HCT116 (cell line): ENCODE results near the gene KRT77. TPM values are rescaled to one million over a fixed set of nuclear protein-coding genes. Genes with fewer than 3 reads are reported as not detected.

Source experiments
- ATAC-seq: fragments of 200-7000 bp; cut with Tn5 transposase; 2 replicates; pipeline ENCODE4 v1.9.1; 2020; ENCODE audit warnings: mild to moderate bottlenecking, moderate library complexity
- BruUV-seq: library from RNA; stranded (reverse); fragments of 400-500 nt; replicated peaks from 2 replicates; lab custom pipeline; 2021; lab: Mats Ljungman, UMichigan
- CTCF ChIA-PET: fragments of 300-600 bp; sonication (Branson Sonifier 250); formaldehyde crosslinking; loops from one replicate; lab custom pipeline; 2021; ENCODE audit warnings: antibody characterized with exemption; lab: Charles Lee
- POLR2A ChIA-PET: fragments of 300-600, 350-600 bp; sonication (Branson Sonifier 250); formaldehyde crosslinking; loops from one replicate; lab custom pipeline; 2021; ENCODE audit warnings: antibody characterized with exemption; lab: Charles Lee
- RAD21 ChIA-PET, 2 experiments: fragments of 300-600 bp; sonication (Branson Sonifier 250); formaldehyde crosslinking; loops; one replicate each; lab custom pipeline; 2023; ENCODE audit warnings: low total read pairs in 2 of 2; ENCODE audit not compliant: uncharacterized antibody in 2 of 2, unreplicated experiment in 2 of 2, low non-redundant PET in 1 of 2; lab: Charles Lee
- DNase-seq: peaks from one replicate; pipeline ENCODE4 v3.0.0-alpha.2; 2010; ENCODE audit warnings: low read depth, low spot score
- H2AFZ ChIP-seq: fragments of 200-600 bp; shearing (Covaris generic), sonication (generic); 2 replicates; pipeline ENCODE4 v1.6.1; 2017; ENCODE audit warnings: low read depth, mixed run types, mixed read lengths, antibody characterized with exemption, low read length; ENCODE audit not compliant: poor library complexity, severe bottlenecking
- H3K27ac ChIP-seq: 2 replicates; pipeline ENCODE4 v1.5.1; 2012; ENCODE audit warnings: low read depth, low read length
- H3K27me3 ChIP-seq: fragments of 200-600 bp; sonication (generic); 2 replicates; pipeline ENCODE4 v1.6.1; 2016; ENCODE audit warnings: mixed run types, low read length, mixed read lengths; ENCODE audit not compliant: insufficient read depth
- H3K36me3 ChIP-seq, 2 experiments: fragments of 200-500 bp in 1 of 2; fragments of 200-600 bp in 1 of 2; sonication (Bioruptor generic) in 1 of 2; sonication (generic) in 1 of 2; 2 replicates each; pipeline versions ENCODE4 v1.5.1 to v1.6.1; 2014 to 2016; ENCODE audit warnings: low read length in 2 of 2, inconsistent platforms in 1 of 2, mixed read lengths in 1 of 2, mixed run types in 1 of 2; ENCODE audit not compliant: insufficient read depth in 2 of 2, control insufficient read depth in 1 of 2
- H3K4me1 ChIP-seq, 2 experiments: fragments of 200-600 bp in 1 of 2; sonication (generic) in 1 of 2; 2 replicates each; pipeline versions ENCODE4 v1.5.1 to v1.6.1; 2012 to 2017; ENCODE audit warnings: low read length in 2 of 2, inconsistent platforms in 1 of 2, mild to moderate bottlenecking in 1 of 2, mixed read lengths in 1 of 2, mixed run types in 1 of 2, moderate library complexity in 1 of 2; ENCODE audit not compliant: insufficient read depth in 2 of 2, control insufficient read depth in 1 of 2
- H3K4me2 ChIP-seq: fragments of 200-600 bp; sonication (generic); 2 replicates; pipeline ENCODE4 v1.6.1; 2017; ENCODE audit warnings: mixed run types, low read length, mixed read lengths
- H3K4me3 ChIP-seq, 2 experiments: fragments of 200-600 bp in 1 of 2; sonication (generic) in 1 of 2; replicated peaks in 1 of 2; 2 replicates each; pipeline ENCODE4 v1.5.1; 2011 to 2016; ENCODE audit warnings: low read length in 2 of 2, control low read depth in 1 of 2, low read depth in 1 of 2, mild to moderate bottlenecking in 1 of 2, mixed read lengths in 1 of 2, mixed run types in 1 of 2
- H3K79me2 ChIP-seq: fragments of 200-600 bp; sonication (generic); 2 replicates; pipeline ENCODE4 v1.6.1; 2017; ENCODE audit warnings: mild to moderate bottlenecking, mixed run types, low read length, moderate library complexity, mixed read lengths; ENCODE audit not compliant: insufficient read depth
- H3K9ac ChIP-seq: fragments of 200-600 bp; sonication (generic); 2 replicates; pipeline ENCODE4 v1.6.1; 2016; ENCODE audit warnings: low read length, mixed read lengths
- H3K9me2 ChIP-seq: fragments of 200-600 bp; sonication (generic), shearing (Covaris generic); 2 replicates; pipeline ENCODE4 v1.6.1; 2017; ENCODE audit warnings: mixed run types, mild to moderate bottlenecking, moderate library complexity; ENCODE audit not compliant: insufficient read depth
- H3K9me3 ChIP-seq, 2 experiments: fragments of 200-500 bp in 1 of 2; fragments of 200-600 bp in 1 of 2; sonication (Bioruptor generic) in 1 of 2; sonication (generic) in 1 of 2; 2 replicates each; pipeline ENCODE4 v1.6.1; 2014 to 2017; ENCODE audit warnings: low read length in 2 of 2, mixed read lengths in 2 of 2, inconsistent platforms in 1 of 2, low read depth in 1 of 2, mild to moderate bottlenecking in 1 of 2, mixed run types in 1 of 2, moderate library complexity in 1 of 2; ENCODE audit not compliant: control insufficient read depth in 1 of 2, insufficient read depth in 1 of 2
- H4K20me1 ChIP-seq: fragments of 200-600 bp; sonication (generic), shearing (Covaris generic); 2 replicates; pipeline ENCODE4 v1.6.1; 2017; ENCODE audit warnings: mixed run types, mild to moderate bottlenecking, moderate library complexity; ENCODE audit not compliant: insufficient read depth
- CTCF ChIP-seq, 3 experiments: fragments of 200-600 bp in 1 of 3; sonication (generic) in 1 of 3; IDR thresholded peaks in 2 of 3; conservative IDR thresholded peaks in 1 of 3; 2 replicates each; pipeline ENCODE4 v1.5.1; 2012 to 2017; ENCODE audit warnings: low read depth in 2 of 3, low read length in 2 of 3, antibody characterized with exemption in 1 of 3, borderline replicate concordance in 1 of 3, control low read depth in 1 of 3, mild to moderate bottlenecking in 1 of 3, mixed read lengths in 1 of 3, mixed run types in 1 of 3, moderate library complexity in 1 of 3; ENCODE audit not compliant: insufficient read depth in 1 of 3
- EGR1 ChIP-seq: IDR thresholded peaks from 2 replicates; pipeline ENCODE4 v1.6.1; 2012; ENCODE audit warnings: low read depth
- ELF1 ChIP-seq: IDR thresholded peaks from 2 replicates; pipeline ENCODE4 v1.6.1; 2012; ENCODE audit warnings: low read depth, borderline replicate concordance
- EZH2phosphoT487 ChIP-seq: fragments of 200-600 bp; IDR thresholded peaks from 2 replicates; pipeline ENCODE4 v1.6.1; 2018; ENCODE audit warnings: antibody characterized with exemption, borderline replicate concordance
- FOSL1 ChIP-seq: IDR thresholded peaks from 2 replicates; pipeline ENCODE4 v1.6.1; 2012; ENCODE audit warnings: low read depth
- JUND ChIP-seq: IDR thresholded peaks from 2 replicates; pipeline ENCODE4 v1.6.1; 2012
- POLR2A ChIP-seq: IDR thresholded peaks from 2 replicates; pipeline ENCODE4 v1.7.0; 2011; ENCODE audit warnings: borderline replicate concordance; ENCODE audit not compliant: insufficient read depth, insufficient read length; ENCODE audit errors: extremely low read depth
- POLR2AphosphoS5 ChIP-seq: IDR thresholded peaks from 2 replicates; pipeline ENCODE4 v1.6.1; 2011; ENCODE audit warnings: mild to moderate bottlenecking, low read depth, low read length, moderate library complexity
- RAD21 ChIP-seq: IDR thresholded peaks from 2 replicates; pipeline ENCODE4 v1.6.1; 2012; ENCODE audit warnings: low read depth, mild to moderate bottlenecking
- SIN3A ChIP-seq: IDR thresholded peaks from 2 replicates; pipeline ENCODE4 v1.6.1; 2012; ENCODE audit warnings: low read depth
- SP1 ChIP-seq: IDR thresholded peaks from 2 replicates; pipeline ENCODE4 v1.6.1; 2012; ENCODE audit warnings: low read depth
- ZBTB33 ChIP-seq: IDR thresholded peaks from 2 replicates; pipeline ENCODE4 v1.6.1; 2011; ENCODE audit warnings: mild to moderate bottlenecking, low read length, moderate library complexity; ENCODE audit not compliant: insufficient replicate concordance; ENCODE audit errors: extremely low read depth
- ZNF274 ChIP-seq: fragments of 200-500 bp; sonication (Bioruptor generic); IDR thresholded peaks from 2 replicates; pipeline ENCODE4 v1.6.1; 2014; ENCODE audit warnings: mild to moderate bottlenecking, low read depth, low read length, inconsistent platforms
- intact Hi-C: fragments of 100-400 bp; cut with micrococcal nuclease; formaldehyde crosslinking; loops from 2 replicates; pipeline ENCODE4 v1.10.0; 2022
- total RNA-seq: library from RNA; stranded (reverse); gene quantifications from one replicate; pipeline ENCODE4 v1.2.1, GENCODE V29; 2021; ENCODE audit not compliant: unreplicated experiment
- TF ChIP-seq, protein P1 (sequence below): IDR thresholded peaks from 2 replicates; pipeline ENCODE4 v1.6.1; 2012

Gene KRT77
- total RNA-seq, 1 experiment from 2014 or later = not detected

GRCh38 chr12:52744493-52745156 lies 41.3 kb upstream of the KRT77 start:
- ChIA-PET RAD21 (no interaction called here), POLR2A (no interaction called here), CTCF (interaction anchor here (1.2 kb wide), 1 partner anchor 29 kb away, joined by 5 read pairs; no protein-coding TSS in a partner anchor)
- no peak for DNase-seq
- no peaks in the 10 kb centered on the region for H4K20me1 ChIP-seq
- H3K79me2 ChIP-seq = no peaks in the 10 kb centered on the region
- no TSS peak for BruUV-seq
- no peaks in the 10 kb centered on the region for H3K36me3 ChIP-seq
- no peaks in the 10 kb centered on the region for H3K9me2 ChIP-seq
- H3K9me3 ChIP-seq = no peaks in the 10 kb centered on the region
- TF ChIP-seq, protein P1, sequence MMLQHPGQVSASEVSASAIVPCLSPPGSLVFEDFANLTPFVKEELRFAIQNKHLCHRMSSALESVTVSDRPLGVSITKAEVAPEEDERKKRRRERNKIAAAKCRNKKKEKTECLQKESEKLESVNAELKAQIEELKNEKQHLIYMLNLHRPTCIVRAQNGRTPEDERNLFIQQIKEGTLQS = no peak
- no peak for TF ChIP-seq CTCF (IDR thresholded peaks at IDR 0.05 in 2 of 3, conservative IDR thresholded peaks at IDR 0.05 in 1 of 3; ENCODE audit: borderline replicate concordance in 1 of 3, insufficient read depth in 1 of 3, low read depth in 2 of 3, low read length in 2 of 3)
- TF ChIP-seq EZH2phosphoT487 = no peak
- no peak for TF ChIP-seq EGR1
- TF ChIP-seq ELF1 = no peak
- TF ChIP-seq POLR2A = no peak
- no peak for TF ChIP-seq FOSL1
- TF ChIP-seq SP1 = no peak
- no peak for TF ChIP-seq RAD21
- TF ChIP-seq SIN3A = no peak
- no peak for TF ChIP-seq ZBTB33
- no peak for TF ChIP-seq ZNF274
- no peak for TF ChIP-seq POLR2AphosphoS5
- no peak for TF ChIP-seq JUND
- no peak overlapping the region for H3K9ac ChIP-seq
- no peak for ATAC-seq
- H3K4me1 ChIP-seq = no peaks in the 10 kb centered on the region
- intact Hi-C loops = no loop called here
- no peak overlapping the region for H2AFZ ChIP-seq
- H3K4me2 ChIP-seq = no peak overlapping the region
- H3K27ac ChIP-seq = no peak overlapping the region
- peaks cover 55% of the 10 kb centered on the region for H3K27me3 ChIP-seq
- no peak overlapping the region for H3K4me3 ChIP-seq
